Activated CD8-positive, alpha-beta memory T cell treated with anti-CD3 and anti-CD28 coated beads for 4 hours (primary cell): Measurements from ENCODE around the gene MYH15.

Experiments
- DNase-seq, 2 donors: peaks; one replicate each; pipeline ENCODE4 v3.0.0-alpha.2; 2020; ENCODE audit warnings: low read depth in 2 of 2

Gene MYH15

DNA sequence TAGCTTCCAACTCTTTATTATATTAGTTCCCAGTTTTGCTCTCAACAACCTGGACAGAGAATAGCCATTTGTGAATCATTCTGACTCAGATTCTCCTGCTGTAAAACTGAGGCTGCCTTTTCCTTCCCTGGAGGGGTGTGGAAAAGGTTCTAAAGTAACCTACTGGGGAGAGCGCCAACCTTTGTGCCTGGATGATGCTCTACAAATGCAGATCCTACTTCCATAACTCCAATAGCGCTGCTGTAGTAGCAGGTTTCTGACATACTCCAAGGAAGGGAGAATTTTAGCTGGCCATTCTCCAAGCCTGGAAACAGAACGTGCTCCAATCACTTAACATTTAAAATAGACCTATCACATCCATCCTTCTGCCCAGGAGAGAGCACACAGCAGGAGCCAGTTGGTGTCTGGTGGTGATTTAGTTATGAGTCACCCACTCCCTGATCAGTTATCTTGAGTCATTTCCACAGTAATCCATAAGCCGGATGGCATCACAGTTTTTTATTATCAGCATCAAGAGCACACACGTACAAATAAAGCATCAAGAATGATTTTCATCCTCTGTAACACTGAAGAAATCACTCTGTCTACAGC lies 38.3 kb downstream of the MYH15 start:
- DNase-seq: no peak

DNA sequence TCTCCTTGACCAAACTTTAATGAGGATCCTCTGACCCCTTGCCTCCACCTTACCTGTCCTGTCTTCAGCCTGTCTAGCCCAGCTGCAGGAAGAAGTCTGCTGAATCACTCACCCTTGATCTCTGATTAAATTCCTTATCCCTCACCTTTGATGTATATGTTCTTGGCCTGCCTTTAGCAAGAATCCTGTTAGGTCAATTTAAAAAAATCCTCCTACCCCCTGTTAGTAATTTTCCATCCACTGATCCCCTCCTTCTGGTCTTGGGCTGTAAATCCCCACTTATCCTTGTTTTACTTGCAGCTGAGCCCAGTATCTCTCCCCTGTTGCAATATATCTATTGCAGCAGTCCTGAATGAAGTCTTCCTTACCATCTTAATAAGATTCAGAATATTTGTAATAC lies 39.0 kb downstream of the MYH15 start:
- DNase-seq: no peak

DNA sequence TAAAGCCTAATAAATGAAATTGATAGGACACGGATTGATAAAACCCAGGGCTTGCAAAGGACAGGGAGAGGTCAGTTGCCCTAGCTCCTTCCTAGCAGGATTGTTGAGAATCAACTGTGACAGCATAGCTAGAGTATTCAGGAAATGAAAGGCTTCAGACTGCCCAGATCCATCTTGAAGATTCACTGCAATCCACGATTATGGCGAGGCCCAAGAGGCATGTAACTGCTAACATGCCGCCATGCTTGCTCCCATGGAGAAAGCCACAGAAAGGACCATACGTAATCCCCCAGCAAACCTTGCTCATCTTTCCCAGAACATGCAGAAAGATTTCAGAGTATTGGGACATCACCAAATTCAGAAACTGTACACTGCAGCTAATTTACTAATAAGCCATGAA lies 41.3 kb downstream of the MYH15 start:
- DNase-seq: no peak

DNA sequence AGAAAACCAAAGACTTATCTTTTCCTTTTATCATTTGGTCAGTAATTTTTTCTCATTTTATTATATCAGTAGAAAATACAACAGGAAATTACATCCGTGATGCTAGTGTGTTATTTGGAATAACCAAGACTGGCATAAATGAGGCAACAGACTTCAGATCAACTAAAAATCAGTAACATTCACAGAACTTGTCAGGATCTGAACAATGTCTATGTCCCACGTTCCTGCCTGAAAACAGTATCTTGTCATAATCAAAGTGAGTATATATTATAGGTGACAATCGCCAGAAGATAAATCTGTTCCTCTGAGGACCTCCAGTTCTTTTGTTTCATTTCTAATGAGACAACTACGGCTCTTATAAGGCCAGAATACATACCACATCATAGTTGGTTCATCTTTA lies 41.8 kb downstream of the MYH15 start:
- DNase-seq: no peak

DNA sequence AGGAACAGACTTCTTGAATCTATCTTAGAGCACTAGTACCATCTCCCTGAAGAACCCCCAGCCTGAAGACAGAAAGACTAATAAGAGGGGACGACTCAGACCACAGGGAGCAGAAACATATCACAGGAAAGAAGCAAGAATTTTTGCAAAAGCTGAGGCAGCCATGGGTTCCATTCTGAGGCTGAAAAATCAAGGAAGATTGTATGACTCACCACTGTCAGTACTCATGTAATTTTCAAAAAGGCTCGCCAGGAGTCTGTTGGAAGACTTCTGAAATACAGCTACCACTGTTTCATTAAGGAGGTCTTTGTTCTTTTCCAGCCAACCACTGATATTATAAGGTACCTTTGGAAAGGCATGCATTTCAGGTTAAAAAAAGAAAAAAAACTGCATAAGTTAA lies 47.5 kb downstream of the MYH15 start:
- no peak for DNase-seq

DNA sequence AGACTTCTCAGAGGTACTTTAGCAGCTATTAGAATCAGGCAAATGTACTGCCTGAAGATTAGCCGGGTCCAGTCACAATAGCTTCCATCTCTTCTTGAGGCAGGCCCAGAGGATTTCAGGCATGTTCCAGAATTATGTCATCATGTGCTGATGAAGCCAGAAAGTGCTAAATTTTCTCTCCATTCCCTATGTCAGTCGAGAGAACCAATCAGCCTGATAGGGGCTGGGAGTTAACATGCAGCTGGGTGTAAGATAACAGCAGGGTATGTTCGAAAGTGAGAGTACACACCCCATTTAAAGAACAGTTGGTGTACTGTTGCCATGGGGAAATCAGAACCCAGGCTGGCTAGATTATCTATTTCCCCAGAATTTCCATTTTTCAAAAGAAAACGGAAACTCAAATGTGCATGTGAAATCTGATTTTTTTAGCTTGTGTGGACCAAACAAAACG lies 48.7 kb downstream of the MYH15 start:
- no peak for DNase-seq

DNA sequence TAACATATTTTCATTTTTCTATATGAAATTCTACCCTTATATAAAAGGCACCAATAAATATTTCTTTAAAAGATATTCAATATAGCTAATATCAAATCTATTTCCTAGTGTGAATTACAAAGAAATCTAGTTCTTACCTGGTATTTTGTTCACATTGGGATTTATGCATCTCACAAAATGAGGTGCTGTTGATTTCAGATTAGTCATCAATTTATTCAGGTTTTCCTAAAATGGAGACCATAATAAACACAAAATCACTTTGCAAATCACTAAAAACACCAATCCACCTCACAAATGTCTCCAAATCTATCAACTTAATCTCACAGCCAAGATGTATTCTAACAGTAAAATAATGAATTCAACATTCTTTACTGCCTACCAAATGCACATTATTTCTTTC lies 51.2 kb downstream of the MYH15 start:
- DNase-seq: no peak

DNA sequence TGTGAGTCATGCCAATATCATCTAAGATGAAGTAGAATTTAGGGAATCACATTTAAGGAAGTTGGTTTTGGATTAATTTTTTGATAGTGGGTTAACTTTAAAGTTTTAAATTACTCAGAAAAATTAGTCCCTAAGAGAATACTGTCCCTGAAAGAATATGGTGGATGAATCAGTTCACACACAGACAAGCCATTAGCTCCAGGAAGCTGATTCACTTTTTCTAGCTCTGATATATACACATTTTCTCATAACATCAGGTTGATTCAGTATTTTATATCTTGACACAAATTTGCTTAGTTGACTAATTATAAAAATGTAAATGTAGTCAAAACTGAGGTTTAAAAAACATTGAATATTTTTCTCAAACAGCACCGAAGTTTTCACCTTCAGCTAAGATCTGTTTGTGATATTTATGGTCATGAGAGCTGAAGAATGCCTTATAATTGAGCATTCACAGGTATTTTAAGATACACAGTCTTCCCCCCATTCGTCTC lies 55.1 kb downstream of the MYH15 start:
- no peak for DNase-seq

DNA sequence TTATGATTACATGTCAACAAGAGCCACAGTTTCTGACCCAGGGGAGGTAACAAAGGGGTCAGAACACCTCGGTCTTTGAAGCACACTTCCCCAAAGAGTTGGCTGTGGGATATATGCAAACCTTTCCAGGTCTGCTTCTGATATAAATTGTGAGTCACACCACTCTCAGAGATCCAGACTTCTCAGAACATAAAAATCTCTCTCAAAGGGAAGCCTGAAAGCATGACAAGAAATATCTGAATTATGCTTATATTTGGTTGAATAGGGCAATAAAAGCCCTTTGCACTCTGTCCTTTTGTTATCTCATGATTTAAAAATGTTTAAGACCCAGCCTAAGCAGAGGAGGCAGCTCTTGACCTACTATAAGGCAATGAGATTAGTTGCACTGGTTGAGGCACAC lies 56.8 kb downstream of the MYH15 start:
- no peak for DNase-seq

DNA sequence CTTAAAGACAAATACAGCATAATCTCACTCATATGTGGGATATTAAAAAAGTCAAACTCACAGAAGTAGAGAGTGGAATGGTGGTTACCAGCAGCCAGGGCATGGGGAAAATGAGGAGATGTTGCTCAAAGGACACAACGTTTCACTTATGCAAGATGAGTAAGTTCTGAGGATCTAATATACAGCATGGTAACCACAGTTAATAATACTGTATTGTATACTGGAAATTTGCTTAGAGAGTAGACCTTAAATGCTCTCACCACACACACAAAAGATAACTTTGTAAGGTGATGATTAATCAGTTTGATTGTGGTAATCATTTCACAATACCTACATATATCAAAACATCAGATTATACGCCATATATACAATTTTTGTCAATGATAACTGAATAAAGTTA lies 60.0 kb downstream of the MYH15 start:
- no peak for DNase-seq

DNA sequence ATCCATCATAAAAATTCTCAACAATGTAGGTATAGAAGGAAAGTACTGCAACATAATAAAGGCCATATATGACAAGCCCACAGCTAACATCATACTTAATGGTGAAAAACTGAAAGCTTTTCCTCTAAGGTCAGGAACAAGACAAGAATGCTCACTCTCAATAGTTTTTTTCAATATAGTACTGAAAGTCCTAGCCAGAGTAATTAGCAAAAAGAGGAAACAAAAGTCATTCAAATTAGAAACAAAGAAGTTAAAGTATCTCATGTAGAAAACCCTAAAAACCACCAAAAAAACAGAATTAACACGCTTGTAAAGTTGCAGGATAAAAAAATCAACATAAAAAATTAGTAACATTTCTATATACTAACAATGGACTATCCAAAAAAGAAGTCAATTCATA lies 61.8 kb downstream of the MYH15 start:
- DNase-seq: no peak

DNA sequence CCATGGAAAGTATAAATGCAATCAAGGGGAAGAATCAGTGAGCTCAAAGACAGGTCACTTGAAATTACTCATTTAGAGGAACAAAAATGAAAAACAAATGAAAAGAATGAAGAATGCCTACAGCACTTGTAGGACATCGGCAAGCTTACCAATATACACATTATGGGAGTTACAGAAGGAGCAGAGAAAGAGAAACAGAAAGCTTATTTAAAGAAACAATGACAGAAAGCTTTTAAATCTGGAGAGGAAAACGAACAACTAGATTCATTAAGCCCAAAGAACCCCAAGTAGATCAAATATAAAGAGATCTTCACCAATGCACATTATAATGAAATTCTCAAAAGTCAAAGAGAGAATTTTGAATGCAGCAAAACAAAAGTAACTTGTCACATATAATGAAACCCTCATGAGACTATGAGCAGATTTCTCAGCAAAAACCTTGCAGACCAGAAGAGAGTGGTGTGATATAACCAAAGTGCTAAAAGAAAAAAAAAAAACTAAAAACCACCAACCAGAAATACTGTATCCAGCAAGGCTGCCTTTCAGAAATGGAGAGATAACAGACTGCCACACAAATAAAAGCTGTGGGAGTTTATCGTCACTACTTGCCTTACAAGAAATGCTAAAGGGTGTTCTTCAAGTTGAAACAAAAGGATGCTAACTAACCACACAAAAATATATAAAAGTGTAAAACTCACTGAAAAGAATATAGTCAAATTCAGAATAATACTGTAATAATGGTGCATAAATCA lies 63.1 kb downstream of the MYH15 start:
- no peak for DNase-seq

DNA sequence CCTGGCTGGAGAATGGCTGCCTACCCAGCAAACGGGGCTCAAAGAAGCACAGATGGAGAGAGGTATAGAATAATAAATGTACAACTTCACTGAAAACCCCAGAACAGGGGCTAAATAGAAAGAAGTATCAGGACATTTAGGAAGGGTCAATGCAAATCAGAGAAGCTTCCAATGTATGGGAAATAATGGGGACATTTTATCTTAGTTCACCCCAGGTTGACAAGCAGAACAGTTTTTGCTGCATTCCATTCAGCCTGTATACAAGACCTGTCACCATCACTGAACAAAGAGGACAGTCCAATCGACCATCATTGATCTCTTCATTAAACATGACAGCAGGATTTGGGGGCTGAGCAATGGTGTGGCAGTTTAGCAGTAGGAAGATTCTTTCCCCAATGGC lies 68.1 kb downstream of the MYH15 start:
- DNase-seq: no peak

DNA sequence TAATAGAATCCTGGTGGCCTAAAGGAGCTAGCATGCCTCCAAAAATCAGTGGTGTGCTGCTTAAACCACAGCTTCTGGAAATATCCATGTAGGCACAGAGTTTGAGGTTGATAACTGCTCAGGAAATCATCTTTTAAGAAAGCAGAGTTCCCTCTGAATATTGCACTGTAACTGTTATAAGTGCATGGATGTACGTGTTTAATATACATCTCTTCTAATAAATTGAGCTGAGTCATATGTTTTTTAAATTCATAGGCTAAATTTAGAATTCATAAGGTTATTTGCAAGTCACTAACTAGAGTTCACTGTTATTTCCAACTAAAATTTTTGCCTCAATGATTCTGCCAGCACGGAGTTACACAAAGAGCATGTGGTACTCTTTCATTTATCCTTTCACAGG lies 68.9 kb downstream of the MYH15 start:
- no peak for DNase-seq

DNA sequence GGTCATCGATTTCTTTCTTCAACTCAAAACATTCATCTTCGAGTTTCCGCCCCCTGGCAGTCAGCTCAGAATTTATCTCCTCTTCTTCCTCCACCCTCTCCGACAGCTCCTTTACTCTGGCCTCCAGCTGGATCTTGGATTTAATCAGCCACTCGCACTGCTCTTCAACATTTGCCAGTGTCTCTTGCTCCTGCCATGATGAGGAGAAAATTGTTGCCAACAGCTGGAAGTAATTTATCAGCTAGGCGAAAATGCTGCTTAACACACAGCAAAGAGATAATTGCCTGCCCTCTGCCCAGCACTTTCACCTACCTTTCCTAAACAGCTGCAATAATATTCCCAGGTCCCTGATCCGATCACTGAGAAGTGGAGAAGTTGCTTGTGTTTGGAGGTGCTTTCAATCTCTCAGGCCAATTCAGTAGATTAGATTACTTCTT lies 69.3 kb downstream of the MYH15 start:
- DNase-seq: no peak

DNA sequence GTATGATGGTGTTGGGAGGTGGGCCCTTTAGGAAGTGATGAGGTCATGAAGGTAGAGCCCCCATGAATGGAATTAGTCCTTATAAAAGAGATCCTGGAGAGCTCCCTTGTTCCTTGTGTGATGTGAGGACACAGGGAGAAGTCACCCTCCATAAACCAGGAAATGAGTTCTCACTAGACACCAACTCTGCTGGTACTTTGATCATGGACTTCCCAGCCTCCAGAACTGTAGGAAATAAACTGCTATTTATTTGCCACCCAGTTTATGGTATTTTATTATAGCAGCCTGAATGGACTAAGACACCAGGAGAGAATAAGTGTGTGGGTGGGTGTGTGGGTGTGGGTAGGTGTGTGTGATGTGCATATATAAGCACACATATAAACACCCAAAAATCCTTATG lies 71.9 kb downstream of the MYH15 start:
- no peak for DNase-seq

DNA sequence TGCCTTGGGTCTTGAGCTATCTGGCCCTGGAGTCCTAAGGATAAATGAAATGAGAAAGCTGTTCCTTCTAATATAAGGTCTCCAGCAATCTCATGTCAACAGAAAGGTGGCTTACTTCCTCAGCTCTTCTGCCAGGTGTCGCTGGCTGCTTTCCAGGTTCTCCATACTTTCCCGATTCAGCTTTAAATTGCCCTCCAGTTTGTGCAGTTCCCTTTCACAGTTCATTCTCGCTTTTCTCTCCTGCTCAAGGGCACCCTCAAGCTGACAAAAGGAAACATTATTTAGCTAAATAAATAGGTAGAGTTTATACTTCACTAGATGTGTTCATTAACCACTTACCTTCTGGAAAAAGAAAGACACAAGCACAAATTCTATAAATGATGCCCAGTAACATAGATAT lies 73.0 kb downstream of the MYH15 start:
- DNase-seq: no peak

DNA sequence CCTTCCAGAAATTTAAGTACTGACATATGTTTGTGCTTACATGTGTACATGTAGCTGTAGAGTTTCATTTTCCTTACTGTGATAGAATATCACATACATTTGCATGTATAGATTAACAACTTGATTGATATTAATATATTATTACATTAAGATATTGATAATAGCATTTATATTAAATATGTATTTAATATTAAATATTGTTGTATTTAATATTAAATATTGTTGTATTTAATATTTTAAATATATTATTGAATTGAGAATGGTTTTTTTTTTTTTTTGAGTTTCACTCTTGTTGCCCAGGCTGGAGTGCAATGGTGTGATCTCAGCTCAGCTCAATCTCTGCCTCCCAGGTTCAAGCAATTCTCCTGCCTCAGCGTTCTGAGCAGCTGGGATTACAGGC lies 76.5 kb downstream of the MYH15 start:
- no peak for DNase-seq

DNA sequence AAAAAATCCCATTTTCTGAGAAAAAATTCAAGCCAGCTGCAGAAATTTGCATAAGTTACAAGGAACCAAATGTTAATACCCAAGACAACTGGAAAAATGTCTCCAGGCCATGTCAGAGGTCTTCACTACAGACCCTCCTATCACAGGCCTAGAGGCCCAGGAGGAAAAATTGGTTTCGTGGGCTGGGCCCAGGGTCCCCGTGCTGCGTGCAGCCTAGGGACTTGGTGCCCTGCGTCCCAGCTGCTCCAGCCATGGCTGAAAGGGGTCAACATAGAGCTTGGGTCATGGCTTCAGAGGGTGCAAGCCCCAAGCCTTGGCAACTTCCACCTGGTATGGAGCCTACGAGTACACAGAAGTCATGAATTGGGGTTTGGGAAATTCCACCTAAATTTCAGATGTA lies 78.0 kb downstream of the MYH15 start:
- DNase-seq: no peak

DNA sequence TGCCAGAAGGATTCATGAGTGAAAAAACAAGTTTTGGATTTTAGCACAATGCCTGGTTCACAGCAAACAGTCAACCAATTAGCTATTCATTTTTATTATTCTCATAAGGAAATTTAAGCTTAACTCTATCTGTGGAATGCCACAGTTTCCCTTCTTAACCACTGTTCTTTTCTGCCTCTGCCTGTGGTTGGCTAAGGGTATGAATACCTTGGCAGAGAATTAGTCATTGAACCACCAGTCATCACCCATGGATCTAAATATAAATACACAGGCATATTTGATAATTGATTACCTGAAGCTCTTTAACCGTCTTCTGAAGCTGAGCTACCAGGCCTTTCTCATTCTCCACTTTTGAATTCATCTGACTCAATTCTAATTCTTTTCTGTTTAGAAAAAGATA lies 79.9 kb downstream of the MYH15 start:
- DNase-seq: no peak

DNA sequence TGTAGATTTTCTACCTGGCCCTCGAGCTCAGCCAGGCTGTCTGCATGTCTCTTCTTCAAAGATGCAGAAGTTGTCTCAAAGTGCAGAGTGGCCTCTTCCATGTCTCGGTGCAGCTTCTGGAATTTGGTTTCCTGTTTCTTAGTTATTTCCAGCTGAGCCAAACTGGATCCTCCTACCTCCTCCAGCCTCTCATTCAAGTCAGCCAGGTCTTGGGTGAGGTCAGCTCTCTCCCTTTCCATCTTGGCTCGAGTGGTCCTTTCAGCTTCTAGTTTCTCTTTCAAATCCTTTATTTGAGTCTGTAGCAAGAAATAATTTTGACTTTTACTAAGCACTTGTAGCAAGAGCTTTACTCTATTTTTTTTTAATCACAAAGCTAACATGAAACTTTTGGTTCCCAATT lies 81.8 kb downstream of the MYH15 start:
- DNase-seq: no peak

DNA sequence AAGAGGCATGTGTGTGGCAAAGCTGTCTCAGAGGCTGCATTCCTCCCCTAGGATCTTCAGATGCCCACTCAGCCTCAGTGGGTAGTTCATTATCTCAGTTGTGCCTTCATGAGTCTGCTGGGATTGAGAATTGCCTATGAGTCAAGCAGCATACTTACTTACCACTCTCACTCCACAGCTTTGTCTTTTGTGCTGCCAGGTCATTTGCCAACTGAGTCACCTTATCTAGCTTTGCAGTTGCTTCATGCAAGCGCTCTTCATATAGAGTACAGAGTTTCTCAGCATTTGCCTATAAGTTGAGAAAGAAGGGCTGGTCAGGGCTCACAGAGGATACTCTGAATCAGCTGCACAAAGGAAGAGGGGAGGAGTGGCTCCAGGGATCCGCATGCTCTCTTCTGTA lies 89.5 kb downstream of the MYH15 start:
- no peak for DNase-seq

DNA sequence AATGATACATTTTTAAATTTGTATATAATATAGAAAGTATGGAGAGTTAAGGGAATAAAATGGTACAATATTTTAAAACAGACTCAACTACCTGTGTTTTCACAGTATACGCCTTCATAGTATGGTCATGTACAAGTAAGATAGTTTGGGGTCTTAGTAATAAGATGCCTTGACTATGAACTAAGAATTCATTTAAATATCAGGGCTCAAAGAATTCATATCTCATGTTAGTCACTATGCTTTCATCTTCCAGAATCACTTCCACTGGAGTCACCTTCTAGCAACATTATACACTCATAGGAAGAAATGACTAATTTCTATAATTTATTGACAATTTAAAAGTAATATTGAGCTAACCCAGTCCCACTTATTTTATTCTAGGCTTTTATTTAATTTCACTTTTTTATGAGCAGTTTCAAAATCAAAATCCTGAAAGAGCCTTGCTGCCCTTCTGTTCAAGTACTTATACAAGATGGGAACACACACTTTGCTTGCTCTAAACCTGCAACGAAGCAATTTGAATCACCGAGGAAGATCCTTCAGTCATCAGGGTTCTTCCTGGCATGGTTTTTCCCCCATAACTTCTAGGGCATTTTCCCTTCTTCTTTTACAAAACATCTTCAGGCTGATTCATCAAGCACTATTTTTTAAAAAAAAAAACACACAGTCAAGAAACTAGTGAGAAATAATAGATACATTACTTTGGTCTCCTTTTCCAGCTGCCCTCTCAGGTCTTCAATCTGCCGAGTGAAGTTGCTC lies 94.1 kb downstream of the MYH15 start:
- DNase-seq: no peak
